IMR-90 (cell line): ENCODE results near the gene CXorf65. TPM values are rescaled to one million over a fixed set of nuclear protein-coding genes. Genes with fewer than 3 reads are reported as not detected.
A peak's percentile ranks its signal among the peaks of the same experiment; 100 is the strongest.

Experiments
- ATAC-seq: fragments of 200-7000 bp; cut with Tn5 transposase; 2 replicates; pipeline ENCODE4 v1.9.1; 2020; ENCODE audit warnings: low read depth, mild to moderate bottlenecking, moderate library complexity
- BruUV-seq: library from RNA; stranded (reverse); fragments of 400-500 nt; replicated peaks from 2 replicates; lab custom pipeline; 2021; lab: Mats Ljungman, UMichigan
- CTCF ChIA-PET: fragments of 300-600 bp; formaldehyde crosslinking; extraction: SDS; loops from one replicate; lab custom pipeline; 2021; ENCODE audit warnings: antibody characterized with exemption; lab: Yijun Ruan, JAX
- POLR2A ChIA-PET: fragments of 300-600 bp; sonication (Branson Sonifier 250); formaldehyde crosslinking; loops from one replicate; lab custom pipeline; 2022; ENCODE audit warnings: antibody characterized with exemption; ENCODE audit not compliant: unreplicated experiment; lab: Charles Lee
- DNase-seq: peaks from one replicate; pipeline ENCODE4 v3.0.0; 2013
- H2AFZ ChIP-seq: replicated peaks from 2 replicates; pipeline ENCODE3; 2013; ENCODE audit warnings: low read length, mild to moderate bottlenecking; ENCODE audit not compliant: poor library complexity
- H2AK5ac ChIP-seq: 2 replicates; pipeline ENCODE4 v1.6.1; 2013; ENCODE audit warnings: low read depth, low read length, inconsistent platforms
- H2AK9ac ChIP-seq: replicated peaks from 2 replicates; pipeline ENCODE3; 2013; ENCODE audit warnings: mild to moderate bottlenecking, low read depth, low read length, moderate library complexity; ENCODE audit not compliant: poor library complexity
- H2BK120ac ChIP-seq: 2 replicates; pipeline ENCODE4 v1.6.1; 2013; ENCODE audit warnings: low read depth, low read length, inconsistent platforms
- H2BK15ac ChIP-seq: 3 replicates; pipeline ENCODE4 v1.6.1; 2013; ENCODE audit warnings: low read depth, low read length, inconsistent platforms
- H2BK20ac ChIP-seq: 2 replicates; pipeline ENCODE4 v1.6.1; 2013; ENCODE audit warnings: low read depth, mild to moderate bottlenecking, inconsistent platforms, low read length, moderate library complexity
- H2BK5ac ChIP-seq: 2 replicates; pipeline ENCODE4 v1.6.1; 2013; ENCODE audit warnings: mild to moderate bottlenecking, low read depth, low read length, inconsistent platforms; ENCODE audit not compliant: poor library complexity, severe bottlenecking
- H3K14ac ChIP-seq: replicated peaks from 2 replicates; pipeline ENCODE4 v1.6.1; 2013; ENCODE audit warnings: low read depth, low read length, inconsistent platforms
- H3K18ac ChIP-seq: 2 replicates; pipeline ENCODE4 v1.6.1; 2013; ENCODE audit warnings: low read depth, low read length, control low read depth
- H3K23ac ChIP-seq: 2 replicates; pipeline ENCODE4 v1.6.1; 2013; ENCODE audit warnings: low read depth, low read length, inconsistent platforms
- H3K27ac ChIP-seq: 2 replicates; pipeline ENCODE4 v1.5.1; 2013; ENCODE audit warnings: mild to moderate bottlenecking, control low read depth, low read length; ENCODE audit not compliant: insufficient read depth
- H3K27me3 ChIP-seq: 2 replicates; pipeline ENCODE4 v1.6.1; 2013; ENCODE audit warnings: low read length; ENCODE audit not compliant: control insufficient read depth, insufficient read depth
- H3K36me3 ChIP-seq: 2 replicates; pipeline ENCODE4 v1.6.1; 2013; ENCODE audit warnings: low read length, mixed read lengths; ENCODE audit not compliant: control insufficient read depth, insufficient read depth
- H3K4ac ChIP-seq: 2 replicates; pipeline ENCODE4 v1.6.1; 2013; ENCODE audit warnings: low read depth, low read length, inconsistent platforms
- H3K4me1 ChIP-seq: 2 replicates; pipeline ENCODE4 v1.6.1; 2013; ENCODE audit warnings: low read length, mixed read lengths; ENCODE audit not compliant: control insufficient read depth, insufficient read depth
- H3K4me2 ChIP-seq: 2 replicates; pipeline ENCODE4 v1.6.1; 2013; ENCODE audit warnings: low read depth, mild to moderate bottlenecking, control low read depth, low read length, moderate library complexity
- H3K4me3 ChIP-seq: 2 replicates; pipeline ENCODE4 v1.5.1; 2013; ENCODE audit warnings: low read depth, mild to moderate bottlenecking, control low read depth, low read length, moderate library complexity; ENCODE audit not compliant: insufficient read depth
- H3K56ac ChIP-seq: 2 replicates; pipeline ENCODE4 v1.6.1; 2013; ENCODE audit warnings: low read length, inconsistent platforms; ENCODE audit not compliant: insufficient read depth; ENCODE audit errors: extremely low read depth
- H3K79me1 ChIP-seq, 2 experiments: 2 replicates each; pipeline ENCODE4 v1.6.1; 2013; ENCODE audit warnings: low read length in 2 of 2, inconsistent platforms in 1 of 2, low read depth in 1 of 2
- H3K9ac ChIP-seq: 2 replicates; pipeline ENCODE4 v1.6.1; 2013; ENCODE audit warnings: low read depth, low read length, control low read depth
- H3K9me1 ChIP-seq: 2 replicates; pipeline ENCODE4 v1.6.1; 2013; ENCODE audit warnings: low read length, inconsistent platforms; ENCODE audit not compliant: insufficient read depth
- H3K9me3 ChIP-seq: 2 replicates; pipeline ENCODE4 v1.6.1; 2013; ENCODE audit warnings: low read length; ENCODE audit not compliant: control insufficient read depth, insufficient read depth
- H4K20me1 ChIP-seq: 2 replicates; pipeline ENCODE4 v1.6.1; 2013; ENCODE audit warnings: low read length, inconsistent platforms; ENCODE audit not compliant: insufficient read depth
- H4K5ac ChIP-seq: 2 replicates; pipeline ENCODE4 v1.6.1; 2013; ENCODE audit warnings: mild to moderate bottlenecking, low read depth, low read length, control low read depth
- H4K8ac ChIP-seq, 2 experiments: 2 replicates each; pipeline ENCODE4 v1.6.1; 2013; ENCODE audit warnings: low read depth in 2 of 2, low read length in 2 of 2, control low read depth in 1 of 2, inconsistent platforms in 1 of 2
- H4K91ac ChIP-seq: 2 replicates; pipeline ENCODE4 v1.6.1; 2013; ENCODE audit warnings: low read depth, low read length, inconsistent platforms; ENCODE audit not compliant: insufficient read depth
- CHD1 ChIP-seq: IDR thresholded peaks from 2 replicates; pipeline ENCODE4 v1.6.1; 2012; ENCODE audit warnings: low read depth, low read length, improper control_type of control experiment
- FOS ChIP-seq: fragments of 150-350 bp; IDR thresholded peaks from 2 replicates; pipeline ENCODE4 v1.6.1; 2016; ENCODE audit warnings: low read depth, low read length
- MAFK ChIP-seq: IDR thresholded peaks from 2 replicates; pipeline ENCODE4 v1.6.1; 2012; ENCODE audit warnings: low read depth, low read length, improper control_type of control experiment
- MAZ ChIP-seq: IDR thresholded peaks from 2 replicates; pipeline ENCODE4 v1.6.1; 2012; ENCODE audit warnings: low read depth, mild to moderate bottlenecking, low read length, improper control_type of control experiment, moderate library complexity, borderline replicate concordance
- MXI1 ChIP-seq: IDR thresholded peaks from 2 replicates; pipeline ENCODE4 v1.6.1; 2012; ENCODE audit warnings: low read depth, mild to moderate bottlenecking, low read length, moderate library complexity, borderline replicate concordance
- POLR2A ChIP-seq: IDR thresholded peaks from 2 replicates; pipeline ENCODE4 v1.6.1; 2012; ENCODE audit warnings: mild to moderate bottlenecking, low read depth, low read length
- RAD21 ChIP-seq: IDR thresholded peaks from 2 replicates; pipeline ENCODE4 v1.6.1; 2012; ENCODE audit warnings: low read length, improper control_type of control experiment
- RCOR1 ChIP-seq: IDR thresholded peaks from 2 replicates; pipeline ENCODE4 v1.6.1; 2012; ENCODE audit warnings: mild to moderate bottlenecking, low read length, improper control_type of control experiment; ENCODE audit not compliant: insufficient replicate concordance
- RFX5 ChIP-seq: IDR thresholded peaks from 2 replicates; pipeline ENCODE4 v1.8.0; 2012; ENCODE audit warnings: low read depth, mild to moderate bottlenecking, low read length, moderate library complexity
- SMC3 ChIP-seq: fragments of 150-350 bp; IDR thresholded peaks from 2 replicates; pipeline ENCODE4 v1.6.1; 2016; ENCODE audit warnings: low read depth, mild to moderate bottlenecking, antibody characterized with exemption, low read length, moderate library complexity
- WGBS, 2 experiments: methylation state at CpG; one replicate each; pipeline versions ENCODE4 v1.1.5 to v1.1.7; 2013; ENCODE audit warnings: missing lambda C conversion rate in 2 of 2; ENCODE audit not compliant: insufficient read length in 1 of 2; ENCODE audit errors: extremely low coverage in 2 of 2; 5-methylcytosine and 5-hydroxymethylcytosine counted together
- dilution Hi-C: fragments of 300-500 bp; cut with HindIII; formaldehyde crosslinking; loops from one replicate; pipeline ENCODE4 v1.14.3; 2018; ENCODE audit warnings: low sequenced_read_pairs; ENCODE audit not compliant: unreplicated experiment
- in situ Hi-C: fragments of 300-500 bp; cut with MboI; formaldehyde crosslinking; loops from 3 replicates; pipeline ENCODE4 v1.14.3; 2019; ENCODE audit warnings: low sequenced_read_pairs, inconsistent platforms, mixed read lengths
- intact Hi-C: fragments of 100-400 bp; cut with micrococcal nuclease; formaldehyde crosslinking; loops from 2 replicates; pipeline ENCODE4 v1.10.0; 2022
- polyA plus RNA-seq, 3 experiments: library from polyadenylated mRNA; depleted of rRNA; stranded (reverse); fragments of >200 nt; gene quantifications; 2 replicates each; pipeline ENCODE4 v1.2.3, GENCODE V29; 2012; ENCODE audit warnings: low replicate concordance in 1 of 3
- total RNA-seq: library from RNA; depleted of rRNA; stranded (reverse); fragments of >200 nt; gene quantifications from 2 replicates; pipeline ENCODE4 v1.2.3, GENCODE V29; 2012
- TF ChIP-seq, protein P1 (sequence below): conservative IDR thresholded peaks from 2 replicates; pipeline ENCODE4 v1.5.1; 2012; ENCODE audit warnings: mild to moderate bottlenecking, low read depth, low read length, improper control_type of control experiment
- TF ChIP-seq, protein P2 (sequence below): fragments of 150-350 bp; IDR thresholded peaks from 2 replicates; pipeline ENCODE4 v1.6.1; 2016; ENCODE audit warnings: low read depth, mild to moderate bottlenecking, low read length, moderate library complexity, borderline replicate concordance
- TF ChIP-seq, protein P3 (sequence below): fragments of 150-350 bp; IDR thresholded peaks from 2 replicates; pipeline ENCODE4 v1.6.1; 2017; ENCODE audit warnings: mild to moderate bottlenecking, antibody characterized with exemption, low read length, low read depth

CXorf65 gene
- total and polyA plus RNA-seq, 2 of the 4 experiments (the other 2 are of a cell fraction): not detected

DNA sequence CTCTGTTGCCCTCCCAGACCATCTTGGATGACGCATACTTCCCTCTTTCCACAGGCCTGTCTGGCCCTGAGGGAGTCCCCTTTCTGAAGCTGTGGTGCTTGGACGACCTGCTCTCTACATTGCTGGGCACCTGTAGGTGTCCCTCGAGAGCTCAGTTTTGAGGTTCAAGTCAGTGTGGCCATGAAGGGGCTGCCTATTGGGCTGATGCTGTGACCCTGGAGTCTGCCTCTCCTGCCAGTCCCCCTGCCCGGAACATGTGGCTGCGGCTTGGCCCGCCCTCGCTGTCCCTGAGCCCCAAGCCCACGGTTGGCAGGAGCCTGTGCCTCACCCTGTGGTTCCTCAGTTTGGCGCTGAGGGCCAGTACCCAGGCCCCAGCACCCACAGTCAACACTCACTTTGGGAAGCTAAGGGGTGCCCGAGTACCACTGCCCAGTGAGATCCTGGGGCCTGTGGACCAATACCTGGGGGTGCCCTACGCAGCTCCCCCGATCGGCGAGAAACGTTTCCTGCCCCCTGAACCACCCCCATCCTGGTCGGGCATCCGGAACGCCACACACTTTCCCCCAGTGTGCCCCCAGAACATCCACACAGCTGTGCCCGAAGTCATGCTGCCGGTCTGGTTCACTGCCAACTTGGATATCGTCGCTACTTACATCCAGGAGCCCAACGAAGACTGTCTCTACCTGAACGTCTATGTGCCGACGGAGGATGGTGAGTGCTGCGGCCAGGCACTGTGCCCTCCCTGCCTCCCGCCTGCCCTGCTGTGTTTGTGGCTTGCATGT, 41.1 kb upstream of the CXorf65 start (continued):
- TF ChIP-seq, protein P1, sequence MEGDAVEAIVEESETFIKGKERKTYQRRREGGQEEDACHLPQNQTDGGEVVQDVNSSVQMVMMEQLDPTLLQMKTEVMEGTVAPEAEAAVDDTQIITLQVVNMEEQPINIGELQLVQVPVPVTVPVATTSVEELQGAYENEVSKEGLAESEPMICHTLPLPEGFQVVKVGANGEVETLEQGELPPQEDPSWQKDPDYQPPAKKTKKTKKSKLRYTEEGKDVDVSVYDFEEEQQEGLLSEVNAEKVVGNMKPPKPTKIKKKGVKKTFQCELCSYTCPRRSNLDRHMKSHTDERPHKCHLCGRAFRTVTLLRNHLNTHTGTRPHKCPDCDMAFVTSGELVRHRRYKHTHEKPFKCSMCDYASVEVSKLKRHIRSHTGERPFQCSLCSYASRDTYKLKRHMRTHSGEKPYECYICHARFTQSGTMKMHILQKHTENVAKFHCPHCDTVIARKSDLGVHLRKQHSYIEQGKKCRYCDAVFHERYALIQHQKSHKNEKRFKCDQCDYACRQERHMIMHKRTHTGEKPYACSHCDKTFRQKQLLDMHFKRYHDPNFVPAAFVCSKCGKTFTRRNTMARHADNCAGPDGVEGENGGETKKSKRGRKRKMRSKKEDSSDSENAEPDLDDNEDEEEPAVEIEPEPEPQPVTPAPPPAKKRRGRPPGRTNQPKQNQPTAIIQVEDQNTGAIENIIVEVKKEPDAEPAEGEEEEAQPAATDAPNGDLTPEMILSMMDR: no peak

DNA sequence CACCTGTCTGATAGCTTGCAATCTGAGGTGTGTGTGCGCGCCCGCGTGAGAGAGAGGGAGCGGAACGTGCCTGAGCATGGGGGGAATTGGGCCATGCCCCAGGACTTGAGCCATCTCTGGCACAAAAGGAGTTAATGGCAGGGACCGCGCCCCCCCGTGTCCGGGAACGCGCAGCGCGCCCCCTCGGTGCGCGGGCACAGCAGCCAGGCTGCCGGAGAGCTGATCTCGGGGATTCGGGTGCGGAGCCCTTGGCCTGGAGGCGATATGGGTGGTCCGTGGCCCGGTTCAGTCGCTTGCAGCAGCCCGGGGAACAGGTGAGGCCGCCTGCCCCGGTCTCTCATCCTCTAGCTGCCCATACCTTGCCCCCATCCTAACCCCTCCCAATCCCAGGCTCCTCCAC, 38.1 kb upstream of the CXorf65 start, which contains the start of gene NLGN3:
Gene NLGN3 (plus strand): TSS at position 191 of the 400 bp plus-strand sequence. CDS start 2,909 bp downstream, outside the sequence.
- H3K27me3 ChIP-seq: peaks cover 2% of the 10 kb centered on the region; the same call in 1 of the 2 replicates
- no peak within 1 kb of the TSS for H3K56ac ChIP-seq
- no peak within 1 kb of the TSS for H3K23ac ChIP-seq
- H2BK20ac ChIP-seq: no peak within 1 kb of the TSS
- H4K91ac ChIP-seq: no peak within 1 kb of the TSS
- peaks cover 2% of the 10 kb centered on the region; the same call in 1 of the 2 replicates for H3K4me1 ChIP-seq
- no peak within 1 kb of the TSS; the same call in 1 of the 2 replicates for H3K4ac ChIP-seq
- no peaks in the 10 kb centered on the region for H4K20me1 ChIP-seq
- CTCF ChIA-PET: no interaction called here
- no peak within 1 kb of the TSS for H2BK5ac ChIP-seq
- no peak within 1 kb of the TSS for H3K18ac ChIP-seq
- peak within 1 kb of the TSS; percentile 71 for H2AFZ ChIP-seq
- H3K9me3 ChIP-seq: no peaks in the 10 kb centered on the region
- ATAC-seq: no peak
- no peak within 1 kb of the TSS for H4K5ac ChIP-seq
- no peak within 1 kb of the TSS for H2AK5ac ChIP-seq
- no peak within 1 kb of the TSS for H2BK15ac ChIP-seq
- no peak within 1 kb of the TSS for H2BK120ac ChIP-seq
- WGBS, 2 experiments: 62% methylated on average over 6 of the region's 28 CpGs; no CpG with 5 or more reads in 1 of the 2 experiments
- H3K27ac ChIP-seq: no peak within 1 kb of the TSS
- H3K4me2 ChIP-seq: peak within 1 kb of the TSS; percentile 46; the same call in 1 of the 2 replicates
- BruUV-seq: no TSS peak
- H2AK9ac ChIP-seq: no peak within 1 kb of the TSS
- H3K79me1 ChIP-seq: no peaks in the 10 kb centered on the region
- intact Hi-C loops: no loop called here
- dilution Hi-C loops: no loop called here
- POLR2A ChIA-PET: no interaction called here
- in situ Hi-C loops: no loop called here
- peaks cover 3% of the 10 kb centered on the region; the same call in 1 of the 2 replicates for H3K9me1 ChIP-seq
- H3K36me3 ChIP-seq: peaks cover 12% of the 10 kb centered on the region; the same call in 1 of the 2 replicates
- no peak within 1 kb of the TSS for H3K4me3 ChIP-seq
- peak within 1 kb of the TSS in 1 of 2 experiments; percentile 69; a peak in 2 of 4 replicates for H4K8ac ChIP-seq
- no peak within 1 kb of the TSS for H3K14ac ChIP-seq
- no peak for DNase-seq
- H3K9ac ChIP-seq: no peak within 1 kb of the TSS
- TF ChIP-seq RFX5 (no peak), SMC3 (no peak), RAD21 (no peak), MXI1 (no peak), FOS (no peak), RCOR1 (no peak), MAZ (no peak), POLR2A (no peak), CHD1 (no peak), MAFK (no peak)
- TF ChIP-seq, protein P2, sequence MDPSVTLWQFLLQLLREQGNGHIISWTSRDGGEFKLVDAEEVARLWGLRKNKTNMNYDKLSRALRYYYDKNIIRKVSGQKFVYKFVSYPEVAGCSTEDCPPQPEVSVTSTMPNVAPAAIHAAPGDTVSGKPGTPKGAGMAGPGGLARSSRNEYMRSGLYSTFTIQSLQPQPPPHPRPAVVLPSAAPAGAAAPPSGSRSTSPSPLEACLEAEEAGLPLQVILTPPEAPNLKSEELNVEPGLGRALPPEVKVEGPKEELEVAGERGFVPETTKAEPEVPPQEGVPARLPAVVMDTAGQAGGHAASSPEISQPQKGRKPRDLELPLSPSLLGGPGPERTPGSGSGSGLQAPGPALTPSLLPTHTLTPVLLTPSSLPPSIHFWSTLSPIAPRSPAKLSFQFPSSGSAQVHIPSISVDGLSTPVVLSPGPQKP: no peak
- TF ChIP-seq, protein P3, sequence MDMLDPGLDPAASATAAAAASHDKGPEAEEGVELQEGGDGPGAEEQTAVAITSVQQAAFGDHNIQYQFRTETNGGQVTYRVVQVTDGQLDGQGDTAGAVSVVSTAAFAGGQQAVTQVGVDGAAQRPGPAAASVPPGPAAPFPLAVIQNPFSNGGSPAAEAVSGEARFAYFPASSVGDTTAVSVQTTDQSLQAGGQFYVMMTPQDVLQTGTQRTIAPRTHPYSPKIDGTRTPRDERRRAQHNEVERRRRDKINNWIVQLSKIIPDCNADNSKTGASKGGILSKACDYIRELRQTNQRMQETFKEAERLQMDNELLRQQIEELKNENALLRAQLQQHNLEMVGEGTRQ: no peak
